ENCODE measurements around the gene FAM50B. TPM values are rescaled to one million over a fixed set of nuclear protein-coding genes. Genes with fewer than 3 reads are reported as not detected.

FAM50B gene
- total and polyA plus RNA-seq, 2 donors from 2014 or later, result 13.2 to 24.8 TPM

DNA sequence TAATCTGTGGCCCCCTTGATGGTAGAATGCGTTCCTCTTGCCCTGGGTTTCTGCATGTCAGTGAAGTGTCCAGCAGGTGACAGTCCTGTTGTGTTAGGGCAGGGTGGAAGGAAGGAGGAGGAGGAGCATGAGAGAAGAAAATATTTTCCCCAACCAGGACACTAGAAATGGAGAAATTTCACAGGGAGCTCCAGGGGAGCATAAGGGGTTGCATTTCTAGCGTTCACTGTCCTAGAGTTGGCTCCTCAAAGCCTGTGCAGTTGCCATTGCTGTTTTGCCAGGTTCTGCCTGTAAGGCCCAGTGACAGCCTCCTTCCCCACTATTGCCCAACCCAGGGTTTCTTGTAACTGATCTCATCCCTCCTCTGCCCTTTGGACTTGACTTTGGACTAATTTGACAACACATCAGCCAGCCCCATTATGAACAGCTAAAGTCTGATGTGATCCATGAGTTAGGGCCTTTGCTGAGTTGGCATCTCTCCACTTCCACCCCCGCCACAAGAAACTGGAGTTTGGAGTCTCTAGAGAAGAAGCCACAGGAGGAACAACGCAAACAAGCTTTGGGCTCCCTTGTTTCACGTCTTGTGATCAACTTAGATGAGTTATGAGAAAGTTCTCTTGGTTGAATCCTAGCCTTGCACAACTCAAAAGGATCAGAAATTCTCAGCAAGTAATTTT, 14.0 kb upstream of the FAM50B start:
- intact Hi-C loops (cut with DNase I), result no loop called here
- peak overlapping the region; percentile 72 to 75 for H3K27ac ChIP-seq (ENCODE audit: low read depth in 2 of 2, low read length in 2 of 2)
- peak in 1 of 5 donors; percentile 48 for DNase-seq
- TF ChIP-seq CTCF (IDR thresholded peaks at IDR 0.05; ENCODE audit: borderline replicate concordance, extremely low read depth, insufficient read depth), result peak; percentile 21
- no peak overlapping the region for H3K9ac ChIP-seq (ENCODE audit: low read length in 3 of 3)
- H3K36me3 ChIP-seq (ENCODE audit: control insufficient read depth in 2 of 3, insufficient read depth in 3 of 3, low read length in 3 of 3), result no peaks in the 10 kb centered on the region
- H3K27me3 ChIP-seq (ENCODE audit: control insufficient read depth, insufficient read depth, low read length), result no peaks in the 10 kb centered on the region
- no peaks in the 10 kb centered on the region for H3K9me3 ChIP-seq (ENCODE audit: control insufficient read depth in 2 of 3, insufficient read depth in 1 of 3, low read length in 3 of 3)
- H3K4me3 ChIP-seq (ENCODE audit: low read length in 3 of 3), result no peak overlapping the region
- no peak for FAIRE-seq
- H3K4me1 ChIP-seq (ENCODE audit: control insufficient read depth in 2 of 3, insufficient read depth in 2 of 3, low read depth in 1 of 3, low read length in 3 of 3), result peaks cover 0 to 4% (median 0%) of the 10 kb centered on the region in 3 donors

DNA sequence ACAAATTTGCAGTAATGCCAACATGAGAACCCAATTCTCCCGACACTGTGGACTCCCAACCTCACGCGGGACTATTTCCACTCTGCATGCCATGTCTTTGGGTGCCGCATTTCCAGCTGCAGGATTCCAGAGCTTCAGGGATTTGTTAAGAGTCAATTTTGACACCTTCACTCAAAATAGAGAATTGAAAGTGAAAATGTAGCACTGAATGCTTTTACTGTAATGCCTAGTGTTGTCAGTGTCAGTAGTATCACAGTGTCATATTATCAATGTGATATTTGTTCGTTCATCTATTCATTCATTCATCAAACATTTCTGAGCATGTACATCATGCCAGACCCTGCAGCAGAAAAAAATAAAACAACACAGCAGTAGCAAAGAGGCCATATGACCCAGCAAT, 13.4 kb upstream of the FAM50B start:
- FAIRE-seq (no peak), DNase-seq (no peak)
- Histone ChIP-seq H3K4me3 (ENCODE audit: low read length in 3 of 3) (no peak overlapping the region), H3K9ac (ENCODE audit: low read length in 3 of 3) (no peak overlapping the region), H3K27ac (ENCODE audit: low read depth in 2 of 2, low read length in 2 of 2) (peak overlapping the region; percentile 58 to 75), H3K4me1 (ENCODE audit: control insufficient read depth in 2 of 3, insufficient read depth in 2 of 3, low read depth in 1 of 3, low read length in 3 of 3) (peaks cover 0 to 4% (median 0%) of the 10 kb centered on the region in 3 donors), H3K9me3 (ENCODE audit: control insufficient read depth in 2 of 3, insufficient read depth in 1 of 3, low read length in 3 of 3) (no peaks in the 10 kb centered on the region), H3K27me3 (ENCODE audit: control insufficient read depth, insufficient read depth, low read length) (no peaks in the 10 kb centered on the region), H3K36me3 (ENCODE audit: control insufficient read depth in 2 of 3, insufficient read depth in 3 of 3, low read length in 3 of 3) (no peaks in the 10 kb centered on the region)
- no peak for TF ChIP-seq CTCF (IDR thresholded peaks at IDR 0.05; ENCODE audit: borderline replicate concordance, extremely low read depth, insufficient read depth)
- intact Hi-C loops (cut with DNase I), result no loop called here

DNA sequence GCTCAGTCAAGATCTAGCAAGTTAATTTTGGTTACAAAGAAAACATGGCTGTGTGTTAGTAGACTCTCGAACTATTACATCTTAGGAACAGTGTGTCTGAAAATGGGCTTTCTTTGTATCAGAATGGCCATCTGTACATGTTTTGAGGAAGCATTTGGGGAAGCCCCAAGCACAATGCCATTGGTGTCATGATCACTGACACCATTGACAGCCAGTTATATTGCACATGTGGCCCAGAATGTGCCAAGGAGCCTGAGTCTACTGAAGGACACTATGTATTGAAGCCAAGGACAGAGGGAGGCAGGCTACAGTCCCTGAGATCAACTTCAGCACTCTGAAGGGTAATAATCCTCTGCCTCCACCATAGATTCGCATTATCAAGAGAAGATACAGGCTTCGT, 12.6 kb upstream of the FAM50B start:
- Histone ChIP-seq H3K4me3 (ENCODE audit: low read length in 3 of 3) (no peak overlapping the region), H3K4me1 (ENCODE audit: control insufficient read depth in 2 of 3, insufficient read depth in 2 of 3, low read depth in 1 of 3, low read length in 3 of 3) (peaks cover 0 to 12% (median 0%) of the 10 kb centered on the region in 3 donors), H3K36me3 (ENCODE audit: control insufficient read depth in 2 of 3, insufficient read depth in 3 of 3, low read length in 3 of 3) (no peaks in the 10 kb centered on the region), H3K27ac (ENCODE audit: low read depth in 2 of 2, low read length in 2 of 2) (no peak overlapping the region), H3K27me3 (ENCODE audit: control insufficient read depth, insufficient read depth, low read length) (no peaks in the 10 kb centered on the region), H3K9ac (ENCODE audit: low read length in 3 of 3) (no peak overlapping the region), H3K9me3 (ENCODE audit: control insufficient read depth in 2 of 3, insufficient read depth in 1 of 3, low read length in 3 of 3) (no peaks in the 10 kb centered on the region)
- DNase-seq, result no peak
- intact Hi-C loops (cut with DNase I), result no loop called here
- no peak for TF ChIP-seq CTCF (IDR thresholded peaks at IDR 0.05; ENCODE audit: borderline replicate concordance, extremely low read depth, insufficient read depth)
- FAIRE-seq, result no peak

Data from kidney (tissue), 14 donors.